HuH-7.5 (cell line): ENCODE measurements around the gene BNIP3.

Experiments used
- DNase-seq: peaks from one replicate; pipeline ENCODE4 v3.0.0; 2011; ENCODE audit warnings: low spot score

BNIP3 gene, protein sequence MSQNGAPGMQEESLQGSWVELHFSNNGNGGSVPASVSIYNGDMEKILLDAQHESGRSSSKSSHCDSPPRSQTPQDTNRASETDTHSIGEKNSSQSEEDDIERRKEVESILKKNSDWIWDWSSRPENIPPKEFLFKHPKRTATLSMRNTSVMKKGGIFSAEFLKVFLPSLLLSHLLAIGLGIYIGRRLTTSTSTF

DNA sequence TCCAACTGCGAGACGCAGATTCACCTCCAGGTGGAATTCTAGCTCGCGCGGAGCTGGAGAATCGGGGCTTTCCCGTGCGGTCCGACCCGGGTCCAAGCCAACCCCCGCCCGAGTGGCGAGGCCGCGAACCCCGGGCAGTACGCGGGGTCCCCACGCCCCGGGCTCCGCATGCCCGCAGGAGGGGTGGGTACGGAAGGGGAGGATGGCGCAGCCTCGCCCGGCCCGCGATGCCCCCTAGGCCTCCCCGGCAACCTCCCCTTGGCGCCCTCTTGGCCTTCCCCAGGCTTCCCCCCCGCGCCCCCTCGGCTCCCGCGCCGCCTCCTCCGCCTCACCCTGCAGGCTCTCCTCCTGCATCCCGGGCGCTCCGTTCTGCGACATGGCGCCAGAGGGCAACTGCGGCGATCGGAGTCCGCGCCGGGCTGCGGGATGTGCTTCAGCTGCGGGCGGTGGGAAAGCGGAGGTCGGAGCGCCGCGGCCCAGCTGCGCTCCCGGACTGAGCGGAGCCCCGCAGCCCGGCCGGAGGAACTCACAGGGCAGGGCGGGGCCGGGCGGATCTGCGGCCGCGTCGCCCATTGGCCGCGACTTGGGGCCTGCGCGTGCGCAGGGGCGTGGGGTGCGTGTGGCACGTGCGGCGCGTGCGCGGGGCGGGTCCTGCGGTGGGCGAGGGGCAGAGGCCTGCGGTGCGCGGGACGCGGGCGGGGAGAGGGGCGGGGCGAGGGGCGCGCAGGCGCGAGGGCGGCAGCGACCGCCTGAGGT is at the start of gene BNIP3:
Gene BNIP3 (minus strand): TSS at position 495 of the 756 bp plus-strand sequence. CDS start 117 bp downstream, at position 378.
- DNase-seq, result peak; percentile 95

DNA sequence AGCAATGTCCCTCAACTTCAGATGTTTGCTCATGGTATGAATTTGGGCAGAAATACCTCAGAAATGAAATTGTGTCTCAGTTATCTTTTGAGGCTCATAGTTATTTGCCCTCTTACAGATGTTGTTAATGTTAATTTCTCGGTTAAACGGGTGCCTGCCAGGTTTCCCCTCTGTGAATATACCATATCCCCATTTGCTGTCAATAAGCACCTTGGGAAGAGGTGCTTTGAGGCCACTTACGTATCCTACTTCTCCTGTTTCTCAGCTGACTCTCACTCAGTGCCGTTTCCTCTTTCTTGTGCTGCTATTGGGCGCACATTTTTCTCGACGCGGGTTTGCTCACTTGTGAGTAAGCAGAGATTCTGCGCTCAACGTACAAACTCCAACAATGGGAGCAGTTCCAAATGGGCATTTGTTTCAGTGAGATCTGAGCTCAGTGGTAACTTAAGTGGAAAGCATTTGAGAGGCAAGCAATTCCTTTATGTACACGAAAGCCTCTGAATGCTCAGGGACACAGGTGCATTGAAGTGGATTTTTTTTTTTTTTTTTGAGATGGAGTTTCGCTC is 49.3 kb upstream of the BNIP3 start:
- DNase-seq, result no peak

DNA sequence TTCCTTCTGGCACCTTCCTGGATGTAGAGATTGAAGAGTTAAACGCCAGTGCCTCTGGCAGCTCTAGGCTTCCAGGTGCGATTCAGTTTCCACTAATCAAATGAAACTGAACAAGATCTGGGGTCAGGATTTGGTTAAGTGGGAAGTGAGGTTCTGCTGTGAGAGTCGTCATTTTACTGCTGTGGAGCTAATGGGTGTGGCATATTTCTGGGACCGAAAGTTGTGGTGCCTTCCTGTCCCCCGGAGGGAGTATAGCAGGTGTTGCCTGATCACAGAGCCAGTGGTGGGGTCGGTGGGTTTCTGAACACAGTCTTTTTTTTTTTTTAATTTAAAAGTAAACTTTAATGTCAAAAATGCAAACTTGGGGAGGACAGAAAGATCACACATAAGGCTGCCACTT is 47.0 kb upstream of the BNIP3 start:
- DNase-seq, result no peak

DNA sequence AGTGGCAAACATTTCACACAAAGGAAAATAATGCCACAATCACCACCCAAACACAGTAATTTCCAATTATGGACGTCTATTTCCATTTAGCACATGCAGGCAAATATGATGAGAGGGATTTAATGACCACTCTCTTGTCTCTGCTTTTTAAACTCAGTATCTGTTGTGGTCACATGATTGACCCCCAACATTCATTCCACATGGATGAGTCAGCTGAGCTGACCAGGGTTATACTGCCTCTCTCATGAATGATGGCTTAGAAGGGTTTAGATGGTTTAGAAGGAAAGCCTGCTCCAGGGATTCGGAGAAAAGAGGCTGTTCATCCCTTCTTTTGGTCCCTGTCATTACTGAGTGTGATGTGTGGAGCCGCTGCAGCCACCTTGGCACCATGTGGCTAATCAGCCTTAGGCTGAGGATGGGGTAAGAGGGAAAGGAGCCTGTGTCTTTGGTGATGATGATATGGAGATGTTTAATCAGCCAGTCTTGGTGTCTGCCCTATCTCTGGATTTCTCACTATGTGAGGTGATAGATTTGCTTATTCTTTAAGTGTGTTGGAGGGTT is 45.8 kb upstream of the BNIP3 start:
- no peak for DNase-seq

DNA sequence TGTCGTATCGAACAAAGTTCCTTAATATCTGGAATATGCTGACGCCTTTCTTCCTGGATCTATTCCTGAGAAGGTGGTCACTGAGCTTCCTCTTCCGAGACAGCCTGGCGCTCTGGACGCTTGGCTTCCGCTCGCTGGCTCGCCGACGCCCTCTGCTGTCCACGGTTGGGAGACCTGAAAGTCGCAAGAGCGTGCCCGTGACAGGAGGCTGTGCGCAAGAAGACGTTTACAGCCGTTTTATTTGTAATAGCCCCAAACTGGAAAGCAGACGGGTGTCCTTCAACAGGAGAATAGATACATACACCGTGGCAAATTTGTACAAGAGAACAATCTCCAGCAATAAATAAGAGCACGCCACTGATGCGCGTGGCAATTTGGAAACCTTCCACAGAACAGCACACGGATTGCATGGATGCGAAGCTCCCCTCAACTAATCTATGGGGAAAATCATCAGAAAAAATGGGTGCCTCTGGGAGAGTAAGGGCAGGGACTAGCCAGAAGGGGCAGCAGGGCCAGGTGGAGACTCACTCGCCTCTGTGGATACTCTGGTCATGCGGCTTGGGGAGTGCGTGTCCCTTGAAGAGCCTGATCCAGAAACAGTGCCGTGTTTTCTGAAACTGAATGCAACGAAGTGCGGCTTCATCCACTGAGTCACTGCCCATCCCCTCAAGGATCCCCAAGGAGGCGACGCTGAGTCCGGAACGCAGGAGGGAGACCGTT is 41.5 kb upstream of the BNIP3 start:
- DNase-seq, result peak; percentile 67

DNA sequence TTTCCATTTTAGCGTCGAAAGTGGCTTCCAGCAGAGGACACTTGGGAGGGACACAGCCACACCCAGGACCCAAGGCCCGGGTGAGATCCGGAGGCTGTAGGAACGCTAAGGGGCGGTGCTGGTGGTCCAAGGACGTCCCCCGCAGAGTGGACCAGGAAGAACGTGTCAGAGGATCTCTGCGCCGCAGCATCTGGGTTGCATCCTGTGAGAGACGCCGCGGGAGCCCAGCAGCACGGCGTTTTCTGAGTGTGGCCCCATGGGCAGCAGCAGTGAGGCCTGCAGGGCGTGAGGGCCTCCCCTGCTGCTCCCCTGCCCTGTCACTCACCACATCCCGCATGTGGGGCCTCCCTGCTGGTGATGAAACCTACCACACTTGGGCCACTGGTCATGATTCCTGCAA is 40.5 kb upstream of the BNIP3 start:
- no peak for DNase-seq

DNA sequence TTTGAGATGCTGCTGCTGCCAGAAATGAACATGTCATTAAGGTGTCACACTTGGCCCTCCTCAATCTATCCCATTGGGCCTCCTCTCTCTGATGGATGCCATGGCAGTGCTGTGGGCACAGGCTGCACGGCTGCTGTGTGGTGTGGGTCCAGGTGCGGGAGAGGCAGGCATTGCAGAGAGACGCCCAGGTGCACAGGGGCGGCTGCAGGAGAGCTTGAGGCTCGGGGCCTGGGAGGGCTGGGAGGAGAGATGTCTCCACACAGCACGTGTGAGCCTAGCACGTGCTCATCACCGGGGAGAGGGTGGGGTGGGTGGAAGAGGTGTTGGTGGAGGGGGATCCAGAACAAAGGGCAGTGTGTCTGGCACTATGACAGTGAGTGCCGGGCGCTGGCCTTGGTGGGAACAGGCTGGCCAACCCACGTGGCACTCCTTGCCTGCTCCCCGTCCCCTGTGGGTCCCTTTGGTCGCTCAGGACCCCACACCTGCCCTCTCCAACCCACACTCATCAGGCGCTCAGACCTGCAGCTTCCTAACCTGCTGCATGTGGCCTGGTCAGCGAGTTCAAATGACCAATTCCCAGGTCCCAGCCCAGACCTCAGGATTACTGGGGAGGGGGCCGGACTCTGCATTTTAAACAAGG is 39.9 kb upstream of the BNIP3 start:
- DNase-seq, result no peak

DNA sequence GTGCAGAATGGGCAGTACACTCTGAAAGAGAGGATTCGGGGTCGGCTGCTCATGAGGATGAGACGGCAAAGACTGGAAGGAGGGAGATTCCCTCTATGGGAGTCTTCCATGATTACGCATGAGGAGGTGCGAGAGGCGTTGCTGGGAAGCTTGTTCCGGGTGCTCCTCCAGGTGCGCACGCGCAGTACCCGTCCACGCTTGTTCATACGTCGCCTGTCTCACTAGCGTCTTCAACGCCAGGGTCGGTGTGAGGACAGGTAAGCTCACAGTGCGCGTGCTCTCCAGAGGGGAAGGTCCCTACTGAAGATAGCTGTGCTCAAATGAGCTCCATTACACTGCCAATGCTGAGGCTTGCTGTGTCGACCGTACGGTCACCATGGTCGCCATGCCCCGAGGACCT is 39.3 kb upstream of the BNIP3 start:
- DNase-seq, result no peak

DNA sequence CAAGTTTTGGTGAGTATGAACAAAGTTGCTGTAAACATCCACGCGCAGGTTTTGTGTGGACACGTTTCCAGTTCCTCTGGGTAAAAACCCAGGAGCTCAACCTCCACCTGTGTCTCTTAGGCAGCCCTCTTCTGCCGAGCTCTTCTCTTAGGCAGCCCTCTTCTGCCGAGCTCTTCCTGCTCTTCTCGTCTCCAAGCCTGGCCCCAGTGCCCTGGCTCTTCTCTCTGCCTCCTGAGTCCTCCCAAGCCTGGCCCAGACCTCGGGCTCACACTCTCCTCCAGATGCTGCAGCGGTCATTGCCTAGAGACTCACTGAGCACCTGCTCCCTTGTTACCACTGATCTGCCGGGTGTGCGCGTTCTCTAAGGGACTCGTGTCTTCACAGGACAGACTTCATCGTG is 38.7 kb upstream of the BNIP3 start:
- DNase-seq, result no peak

DNA sequence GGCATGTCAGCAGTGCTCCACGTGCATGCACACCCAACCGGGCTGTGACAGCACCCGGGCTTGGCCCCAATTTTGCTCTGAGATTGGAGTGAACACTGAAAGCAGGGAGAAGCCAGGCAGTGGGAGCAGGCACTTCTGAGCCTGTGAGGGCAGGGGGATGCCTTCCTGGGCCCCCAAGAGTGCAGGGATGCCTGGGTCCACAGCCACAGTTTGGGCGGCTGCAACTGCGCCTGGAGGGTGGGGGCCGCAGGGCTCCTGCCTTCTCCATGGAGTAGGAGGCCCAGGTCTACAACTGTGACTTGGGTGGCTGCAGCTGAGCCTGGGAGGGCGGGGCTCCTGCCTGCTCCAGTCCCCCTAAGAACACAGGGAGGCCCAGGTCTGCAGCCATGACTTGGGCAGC is 37.6 kb upstream of the BNIP3 start:
- DNase-seq, result no peak

DNA sequence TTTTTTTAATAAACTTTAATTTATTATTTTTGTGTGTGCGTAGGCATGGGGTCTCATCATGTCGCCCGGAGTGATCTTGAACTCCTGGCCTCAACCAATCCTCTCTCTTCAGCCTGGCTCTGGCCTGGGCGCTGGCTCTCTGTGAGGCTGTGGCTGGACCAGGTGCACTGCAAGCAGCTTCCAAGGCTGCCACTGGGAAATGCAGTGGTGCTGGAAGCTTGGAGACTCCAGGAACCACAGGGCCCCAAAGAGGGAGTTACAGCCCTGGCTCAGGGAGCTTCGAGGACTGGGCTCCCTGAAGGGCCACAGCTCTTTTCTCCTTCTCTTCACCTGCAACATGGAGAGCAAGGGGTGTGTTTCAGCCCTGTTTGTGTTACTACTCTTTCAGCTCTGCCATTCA is 36.7 kb upstream of the BNIP3 start:
- DNase-seq, result no peak

DNA sequence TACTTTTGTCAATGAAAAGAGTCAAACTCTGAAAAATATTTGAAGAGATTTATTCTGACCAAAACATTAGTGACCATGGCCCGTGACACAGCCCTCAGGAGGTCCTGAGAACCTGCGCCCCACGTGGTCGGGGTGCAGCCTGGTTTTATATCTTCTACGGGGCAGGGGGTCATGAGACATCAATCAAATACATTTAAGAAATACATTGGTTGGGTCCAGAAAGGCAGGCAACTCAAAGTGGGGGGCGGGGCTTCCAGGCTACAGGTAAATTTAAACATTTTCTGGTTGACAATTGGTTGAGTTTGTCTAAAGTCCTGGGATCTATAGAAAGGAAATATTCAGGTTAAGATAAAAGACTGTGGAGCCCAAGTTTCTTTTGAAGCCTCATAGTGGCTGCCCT is 34.8 kb upstream of the BNIP3 start:
- no peak for DNase-seq

DNA sequence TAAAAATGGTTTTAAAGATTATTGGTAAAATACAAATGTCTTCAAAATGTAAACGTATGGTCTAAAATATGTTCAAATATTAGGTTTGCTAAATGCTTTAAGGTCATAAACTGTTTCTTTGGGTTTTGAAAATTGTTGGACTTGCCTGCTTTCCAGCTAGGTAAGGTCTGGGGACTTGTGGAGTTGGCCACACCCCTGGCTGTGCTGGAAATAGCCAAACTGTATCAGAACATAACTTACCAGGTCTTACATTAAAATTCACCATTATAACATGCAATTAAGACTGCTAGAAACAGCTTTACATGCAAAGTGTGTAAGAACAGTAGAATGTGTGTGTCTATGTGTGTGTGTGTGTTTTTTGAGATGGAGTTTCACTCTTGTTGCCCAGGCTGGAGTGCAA is 29.7 kb upstream of the BNIP3 start:
- no peak for DNase-seq

DNA sequence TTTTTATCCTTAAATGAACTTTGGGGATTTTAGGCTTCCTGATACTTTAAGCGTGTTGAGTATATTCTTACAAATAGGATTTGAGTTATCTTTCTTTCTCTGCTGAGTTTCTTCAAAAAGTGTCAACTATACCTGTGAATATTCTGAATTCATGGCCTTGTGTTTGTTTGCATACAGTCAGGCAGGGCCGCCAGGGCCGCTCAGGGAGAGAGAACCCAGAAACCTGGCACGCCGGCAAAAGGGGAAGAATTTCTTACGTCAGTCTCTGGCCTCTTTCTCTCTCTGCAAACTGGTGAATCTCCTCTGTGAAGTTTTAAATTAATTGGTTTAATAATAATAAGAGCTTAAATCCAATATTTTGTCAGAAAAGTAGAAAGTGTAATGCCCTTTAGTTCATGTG is 29.3 kb upstream of the BNIP3 start:
- DNase-seq, result no peak

DNA sequence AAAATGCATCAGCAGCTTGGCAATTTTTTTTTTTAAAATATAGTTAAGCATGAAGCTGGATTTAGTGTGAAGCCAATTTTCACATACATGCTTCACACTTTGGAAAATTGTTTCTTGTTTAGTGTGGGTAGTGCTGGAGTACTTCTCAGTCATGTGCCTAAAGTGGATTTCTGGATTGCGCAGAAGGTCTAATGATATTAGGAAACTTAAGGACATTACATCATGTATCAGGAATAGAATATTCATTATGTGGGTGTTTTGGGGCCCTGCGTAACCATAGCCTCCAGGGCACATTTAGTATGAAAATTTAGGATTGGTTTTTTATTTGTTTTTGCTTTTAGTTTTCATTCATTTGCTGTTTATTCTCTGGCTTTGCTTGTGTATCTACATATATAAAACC is 28.8 kb upstream of the BNIP3 start:
- no peak for DNase-seq

DNA sequence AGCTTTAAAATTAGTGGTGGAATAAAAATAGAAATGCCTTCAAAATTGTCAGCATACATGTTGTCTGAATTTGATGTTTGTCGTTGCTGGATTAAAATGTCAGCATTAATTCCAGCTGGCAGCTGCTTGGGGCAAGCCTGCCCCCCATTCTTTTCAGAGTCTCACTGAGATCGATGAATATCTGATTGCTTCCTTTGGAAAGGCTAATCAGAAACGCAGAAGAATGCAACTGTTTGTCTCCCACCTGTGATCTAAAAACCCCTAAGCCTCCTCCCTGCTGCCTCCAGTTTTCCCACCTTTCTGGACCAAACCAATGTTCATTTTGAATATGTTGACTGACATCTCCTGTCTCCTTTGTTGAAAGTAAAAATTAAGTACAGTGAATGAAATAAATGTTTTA is 27.9 kb upstream of the BNIP3 start:
- no peak for DNase-seq

DNA sequence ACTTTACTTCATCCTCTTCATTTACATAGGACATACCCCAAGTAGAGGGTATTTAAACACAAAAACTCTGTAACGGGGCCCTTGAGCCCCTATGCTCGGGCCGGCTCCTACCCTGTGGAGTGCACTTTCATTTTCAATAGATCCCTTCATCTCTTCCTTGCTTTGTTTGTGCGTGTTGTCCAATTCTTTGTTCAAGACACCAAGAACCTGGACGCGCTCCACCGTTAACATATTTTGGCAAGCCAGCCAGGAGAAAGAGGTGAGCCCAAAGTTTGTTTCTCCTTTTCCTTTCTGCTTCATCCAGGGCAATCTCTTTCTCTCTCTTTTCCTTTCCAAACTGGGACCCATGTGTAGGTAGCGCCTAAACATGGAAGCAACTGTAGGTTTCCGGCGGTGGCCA is 26.0 kb upstream of the BNIP3 start:
- DNase-seq, result no peak

DNA sequence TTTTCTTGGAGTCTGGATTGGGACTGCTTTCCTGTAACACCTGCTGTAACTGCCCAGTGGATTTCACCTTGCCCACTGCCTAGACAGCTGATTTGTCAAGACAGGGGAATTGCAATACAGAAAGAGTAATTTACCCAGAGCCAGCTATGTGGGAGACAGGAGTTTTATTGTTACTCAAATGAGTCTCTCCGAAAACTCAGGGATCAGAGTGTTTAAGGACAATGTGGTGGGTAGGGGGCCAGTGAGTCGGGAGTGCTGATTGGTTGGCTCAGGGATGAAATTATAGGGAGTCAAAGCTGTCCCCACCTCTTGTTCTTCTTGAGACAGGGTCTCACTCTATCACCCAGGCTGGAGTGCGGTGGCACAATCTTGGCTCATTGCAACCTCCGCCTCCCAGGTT is 25.2 kb upstream of the BNIP3 start:
- DNase-seq, result no peak

DNA sequence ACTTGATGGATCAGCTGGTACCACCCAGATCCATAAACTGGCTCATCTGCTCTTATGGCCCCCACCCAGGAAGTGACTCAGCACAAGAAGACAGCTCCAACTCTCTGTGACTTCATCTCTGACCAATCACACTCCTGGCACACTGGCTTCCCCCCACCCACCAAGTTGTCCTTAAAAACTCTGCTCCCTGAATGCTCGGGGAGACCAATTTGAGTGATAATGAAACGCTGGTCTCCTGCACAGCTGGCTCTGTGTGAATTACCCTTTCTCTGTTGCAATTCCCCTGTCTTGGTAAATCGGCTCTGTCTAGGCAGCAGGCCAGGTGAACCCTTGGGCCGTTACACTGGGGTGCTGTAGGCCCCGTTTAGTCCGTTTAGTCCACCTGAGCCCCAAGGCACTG is 23.4 kb upstream of the BNIP3 start:
- no peak for DNase-seq

DNA sequence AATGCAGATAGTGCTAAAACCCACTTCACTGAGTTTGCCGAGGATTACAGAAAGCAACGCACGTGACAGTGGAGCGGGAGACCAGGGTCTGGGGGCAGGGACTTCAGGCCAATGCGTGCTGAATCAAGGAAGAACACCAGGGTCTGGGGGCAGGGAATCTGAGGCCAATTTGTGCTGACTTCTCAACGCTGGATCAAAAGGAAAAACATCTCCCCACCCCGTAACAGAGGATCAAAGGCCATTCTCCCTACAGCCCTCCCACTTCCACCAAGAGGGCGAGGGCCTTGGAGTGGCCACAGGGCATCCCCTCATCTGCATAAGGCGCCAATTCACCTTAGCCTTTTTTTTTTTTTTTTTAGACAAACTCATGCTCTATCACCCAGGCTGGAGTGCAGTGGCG is 22.3 kb upstream of the BNIP3 start:
- no peak for DNase-seq

DNA sequence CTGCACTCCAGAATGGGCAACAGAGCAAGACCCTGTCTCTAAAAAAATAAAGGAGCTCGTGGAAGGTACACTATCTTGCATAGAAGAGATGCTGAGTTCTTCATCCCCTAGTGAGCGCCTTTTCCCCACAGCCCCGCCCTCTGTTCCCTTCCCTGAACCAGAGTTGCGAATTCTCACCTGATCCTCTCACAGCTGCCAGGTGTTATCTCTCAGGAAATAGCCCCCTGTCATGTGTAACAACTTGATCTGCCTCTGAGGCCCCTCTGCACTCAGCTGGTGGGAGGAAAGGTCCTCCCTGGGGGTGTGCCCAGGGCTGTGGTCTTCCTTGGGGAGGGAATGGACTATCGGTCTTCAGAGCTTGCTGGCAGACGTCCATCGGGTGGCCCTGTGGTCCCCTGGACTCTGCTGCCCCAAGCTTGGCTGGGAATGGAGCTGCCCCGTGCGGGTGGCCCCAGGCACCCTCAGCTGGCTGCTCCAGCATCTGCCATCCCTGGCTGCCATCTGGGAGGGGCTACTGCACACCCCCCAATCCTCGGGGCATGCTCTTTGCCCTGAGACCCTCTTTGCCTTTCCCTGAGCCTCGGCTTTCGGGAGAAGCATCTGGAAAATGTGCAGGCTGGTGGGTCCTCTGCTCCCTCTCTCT is 21.7 kb upstream of the BNIP3 start:
- DNase-seq, result no peak

DNA sequence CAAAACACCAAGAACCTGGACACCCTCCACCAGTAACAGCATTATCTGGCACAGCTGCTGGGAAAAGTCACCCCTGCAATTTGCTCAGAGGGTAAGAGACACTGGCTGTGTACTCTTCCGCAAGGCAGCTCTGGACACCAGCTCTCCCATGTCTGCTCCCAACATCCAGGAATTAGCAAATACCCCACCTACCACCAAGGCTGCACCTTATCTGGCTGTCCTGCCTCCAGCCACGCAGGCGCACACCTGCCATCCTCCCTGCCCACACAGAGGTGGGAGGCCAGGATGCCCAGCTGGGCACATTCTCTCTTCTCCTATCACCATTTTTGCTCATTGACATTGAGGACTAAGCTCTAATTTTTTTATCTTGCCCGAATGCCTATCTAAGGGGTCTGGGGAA is 20.3 kb upstream of the BNIP3 start:
- no peak for DNase-seq
